Measurements from ENCODE around the gene MPHOSPH8. TPM values are rescaled to one million over a fixed set of nuclear protein-coding genes. Genes with fewer than 3 reads are reported as not detected.
"Not testable (repeated sequence)": the region's sequence is repeated elsewhere in the genome, so short reads cannot be mapped to it uniquely, and the experiment has no call there.

MPHOSPH8 gene
- polyA plus RNA-seq, 3 donors, result 2.1 to 13.5 (median 5.3) TPM

GRCh38 chr13:19695428-19695827, 62.0 kb downstream of the MPHOSPH8 start:
- H3K9ac ChIP-seq (ENCODE audit: insufficient read depth, low read length, poor library complexity, severe bottlenecking), result no peak overlapping the region
- DNase-seq, result no peak
- H2AFZ ChIP-seq (ENCODE audit: insufficient read depth, low read depth, low read length, poor library complexity, severe bottlenecking), result no peak overlapping the region
- Mint-ChIP-seq H3K27ac (peak overlapping the region in 1 of 7 donors; percentile 41), H3K36me3 (peaks cover 30 to 49% of the 10 kb centered on the region in 2 donors), H3K4me3 (no peak overlapping the region), H3K27me3 (ENCODE audit: low read depth in 3 of 3) (no peaks in the 10 kb centered on the region), H3K4me1 (no peaks in the 10 kb centered on the region), H3K9me3 (no peaks in the 10 kb centered on the region)
- no peaks in the 10 kb centered on the region for H3K9me3 ChIP-seq (replicated peaks in 1 of 2; ENCODE audit: control insufficient read depth in 1 of 2, insufficient read depth in 1 of 2, low read length in 2 of 2)
- H3K4me1 ChIP-seq (ENCODE audit: control insufficient read depth in 1 of 2, insufficient read depth in 2 of 2, low read length in 2 of 2), result no peaks in the 10 kb centered on the region
- no peak for TF ChIP-seq CTCF (IDR thresholded peaks at IDR 0.05)
- no peak overlapping the region for H3K4me2 ChIP-seq (replicated peaks; ENCODE audit: extremely low read depth, low read length, poor library complexity, severe bottlenecking)
- no peak overlapping the region for H3K27ac ChIP-seq (ENCODE audit: low read depth in 1 of 2, low read length in 2 of 2)
- H3K36me3 ChIP-seq (replicated peaks in 1 of 2; ENCODE audit: control insufficient read depth in 1 of 2, insufficient read depth in 2 of 2, low read length in 2 of 2), result peaks cover 9 to 54% of the 10 kb centered on the region in 2 donors
- H3K79me2 ChIP-seq (ENCODE audit: insufficient read depth, low read length), result no peaks in the 10 kb centered on the region
- no peaks in the 10 kb centered on the region for H4K20me1 ChIP-seq (ENCODE audit: insufficient read depth, low read length)
- H3K4me3 ChIP-seq (replicated peaks in 1 of 3; ENCODE audit: low read depth in 2 of 3, low read length in 3 of 3), result no peak overlapping the region
- no CpG with 5 or more reads among the region's 1 CpG for WGBS (ENCODE audit: insufficient coverage)
- intact Hi-C loops (cut with micrococcal nuclease), result no loop called here
- no peaks in the 10 kb centered on the region for H3K27me3 ChIP-seq (ENCODE audit: control insufficient read depth in 2 of 2, insufficient read depth in 2 of 2, low read length in 2 of 2)

GRCh38 chr13:19695829-19696228, 62.4 kb downstream of the MPHOSPH8 start:
- H3K4me1 ChIP-seq (ENCODE audit: control insufficient read depth in 1 of 2, insufficient read depth in 2 of 2, low read length in 2 of 2), result no peaks in the 10 kb centered on the region
- TF ChIP-seq CTCF (IDR thresholded peaks at IDR 0.05), result no peak
- Mint-ChIP-seq H3K4me1 (no peaks in the 10 kb centered on the region), H3K4me3 (no peak overlapping the region), H3K36me3 (peaks cover 28 to 48% of the 10 kb centered on the region in 2 donors), H3K27me3 (ENCODE audit: low read depth in 3 of 3) (no peaks in the 10 kb centered on the region), H3K27ac (no peak overlapping the region), H3K9me3 (no peaks in the 10 kb centered on the region)
- no peak overlapping the region for H3K27ac ChIP-seq (ENCODE audit: low read depth in 1 of 2, low read length in 2 of 2)
- H3K27me3 ChIP-seq (ENCODE audit: control insufficient read depth in 2 of 2, insufficient read depth in 2 of 2, low read length in 2 of 2), result no peaks in the 10 kb centered on the region
- intact Hi-C loops (cut with micrococcal nuclease), result no loop called here
- H3K4me3 ChIP-seq (replicated peaks in 1 of 3; ENCODE audit: low read depth in 2 of 3, low read length in 3 of 3), result no peak overlapping the region
- H3K4me2 ChIP-seq (replicated peaks; ENCODE audit: extremely low read depth, low read length, poor library complexity, severe bottlenecking), result no peak overlapping the region
- no peak overlapping the region for H3K9ac ChIP-seq (ENCODE audit: insufficient read depth, low read length, poor library complexity, severe bottlenecking)
- no peaks in the 10 kb centered on the region for H4K20me1 ChIP-seq (ENCODE audit: insufficient read depth, low read length)
- H2AFZ ChIP-seq (ENCODE audit: insufficient read depth, low read depth, low read length, poor library complexity, severe bottlenecking), result no peak overlapping the region
- H3K36me3 ChIP-seq (replicated peaks in 1 of 2; ENCODE audit: control insufficient read depth in 1 of 2, insufficient read depth in 2 of 2, low read length in 2 of 2), result peaks cover 9 to 53% of the 10 kb centered on the region in 2 donors
- no peak for DNase-seq
- no CpG with 5 or more reads among the region's 3 CpGs for WGBS (ENCODE audit: insufficient coverage)
- H3K9me3 ChIP-seq (replicated peaks in 1 of 2; ENCODE audit: control insufficient read depth in 1 of 2, insufficient read depth in 1 of 2, low read length in 2 of 2), result no peaks in the 10 kb centered on the region
- H3K79me2 ChIP-seq (ENCODE audit: insufficient read depth, low read length), result no peaks in the 10 kb centered on the region

- H2AFZ ChIP-seq (ENCODE audit: insufficient read depth, low read depth, low read length, poor library complexity, severe bottlenecking); H3K4me1 ChIP-seq (ENCODE audit: control insufficient read depth in 1 of 2, insufficient read depth in 2 of 2, low read length in 2 of 2); H3K9ac ChIP-seq (ENCODE audit: insufficient read depth, low read length, poor library complexity, severe bottlenecking); H3K4me1 Mint-ChIP-seq; H3K9me3 ChIP-seq (replicated peaks in 1 of 2; ENCODE audit: control insufficient read depth in 1 of 2, insufficient read depth in 1 of 2, low read length in 2 of 2); H3K27ac ChIP-seq (ENCODE audit: low read depth in 1 of 2, low read length in 2 of 2); H3K79me2 ChIP-seq (ENCODE audit: insufficient read depth, low read length); H3K9me3 Mint-ChIP-seq; H3K4me2 ChIP-seq (replicated peaks; ENCODE audit: extremely low read depth, low read length, poor library complexity, severe bottlenecking); H4K20me1 ChIP-seq (ENCODE audit: insufficient read depth, low read length); DNase-seq; H3K27me3 Mint-ChIP-seq (ENCODE audit: low read depth in 3 of 3); intact Hi-C loops (cut with micrococcal nuclease); H3K4me3 ChIP-seq (replicated peaks in 1 of 3; ENCODE audit: low read depth in 2 of 3, low read length in 3 of 3); H3K4me3 Mint-ChIP-seq; H3K27ac Mint-ChIP-seq; H3K27me3 ChIP-seq (ENCODE audit: control insufficient read depth in 2 of 2, insufficient read depth in 2 of 2, low read length in 2 of 2): not testable (repeated sequence)
- H3K36me3 Mint-ChIP-seq, result peaks cover 23 to 34% of the 10 kb centered on the region in 2 donors
- no CpG with 5 or more reads among the region's 5 CpGs for WGBS (ENCODE audit: insufficient coverage)
- peaks cover 3 to 43% of the 10 kb centered on the region in 2 donors for H3K36me3 ChIP-seq (replicated peaks in 1 of 2; ENCODE audit: control insufficient read depth in 1 of 2, insufficient read depth in 2 of 2, low read length in 2 of 2)
Measured at GRCh38 chr13:19700963-19701362, 67.5 kb downstream of the MPHOSPH8 start.

Data from CD14-positive monocyte (primary cell).